Ovary (tissue), 9 donors: Measurements from ENCODE around the gene CREG1. TPM values are rescaled to one million over a fixed set of nuclear protein-coding genes. Genes with fewer than 3 reads are reported as not detected.

ENCODE experiments used
- DNase-seq, 5 donors: peaks; one replicate each; pipeline ENCODE4 v3.0.0-alpha.2; 2019 to 2020
- H3K27ac ChIP-seq, 2 donors: fragments of 200-600 bp; one replicate each; pipeline versions ENCODE4 v1.5.1 to v1.8.0; 2019 to 2022
- H3K27me3 ChIP-seq: fragments of 200-600 bp; one replicate; pipeline ENCODE4 v1.8.0; 2022
- H3K36me3 ChIP-seq: fragments of 200-600 bp; sonication (generic); one replicate; pipeline ENCODE4 v1.5.1; 2019
- H3K4me1 ChIP-seq: one replicate; pipeline ENCODE4 v1.8.1; 2013; ENCODE audit warnings: mild to moderate bottlenecking, moderate library complexity; ENCODE audit not compliant: insufficient read depth
- H3K4me3 ChIP-seq: fragments of 200-600 bp; sonication (generic); one replicate; pipeline ENCODE4 v1.5.1; 2017
- H3K9me3 ChIP-seq, 2 donors: fragments of 200-600 bp in 1 of 2; sonication (generic) in 1 of 2; one replicate each; pipeline versions ENCODE4 v1.5.1 to v1.8.1; 2013 to 2019; ENCODE audit warnings: mild to moderate bottlenecking in 1 of 2, moderate library complexity in 1 of 2
- EP300 ChIP-seq: sonication (generic); formaldehyde crosslinking; IDR thresholded peaks from one replicate; pipeline ENCODE4 v1.6.1; 2017; ENCODE audit warnings: antibody characterized with exemption
- POLR2A ChIP-seq: fragments of 450-650 bp; IDR thresholded peaks from one replicate; pipeline ENCODE4 v1.6.1; 2017; ENCODE audit warnings: antibody characterized with exemption, mild to moderate bottlenecking, moderate library complexity
- WGBS, 3 donors: extraction: QIAGEN DNeasy Blood & Tissue Kit in 1 of 3; methylation state at CpG; one replicate each; pipeline versions ENCODE4 v1.1.5 to v1.1.7; 2013 to 2017; 5-methylcytosine and 5-hydroxymethylcytosine counted together
- intact Hi-C, 4 donors: fragments of 100-400 bp; cut with DNase I; formaldehyde crosslinking; loops; one replicate each; pipeline versions ENCODE4 v1.11.0 to v1.15.1; 2022 to 2023
- polyA plus RNA-seq, 2 donors: library from polyadenylated mRNA; stranded (reverse); fragments of 200-250 nt in 1 of 2; fragments of 350-450 nt in 1 of 2; fragmentation: Illumina TruSeq in 1 of 2; extraction: RNeasy Lipid Tissue Mini Kit (QIAGEN cat#74804) in 1 of 2; gene quantifications; one replicate each; pipeline ENCODE4 v1.2.3, GENCODE V29; 2013 to 2014
- total RNA-seq, 7 donors: library from RNA; depleted of rRNA in 2 of 7; stranded (reverse); fragments of >200 nt in 2 of 7; fragmentation: NEBNext Ultra II Directional in 3 of 7; extraction: Animal tissue kit (Norgen Biotek cat#: 25700) in 3 of 7; gene quantifications; one replicate each; pipeline versions ENCODE4 v1.1.0 to v1.2.4, GENCODE V29; 2016 to 2023
- TF ChIP-seq, protein P1 (sequence below), 3 donors: fragments of 450-650 bp in 2 of 3; fragments of 200-600 bp in 1 of 3; IDR thresholded peaks; one replicate each; pipeline versions ENCODE4 v1.5.1 to v1.8.0; 2016 to 2022; ENCODE audit warnings: antibody characterized with exemption in 3 of 3, mild to moderate bottlenecking in 1 of 3
- donor health status: DM: no; HTN: no; CAD: no; lungs with moderate emphysema.
- donor health status: DM: no; HTN: no; CAD: no.
- donor health status: Bipolar disorder and iron deficiency.
- donor health status: DM: yes; HTN: yes; CAD: no.
- donor health status: DM: no; HTN: no; CAD: no.
- donor health status: DM: yes; HTN: yes; CAD: no.

Gene CREG1
- total and polyA plus RNA-seq, 9 donors = 82.2 to 203 (median 96.8) TPM

DNA sequence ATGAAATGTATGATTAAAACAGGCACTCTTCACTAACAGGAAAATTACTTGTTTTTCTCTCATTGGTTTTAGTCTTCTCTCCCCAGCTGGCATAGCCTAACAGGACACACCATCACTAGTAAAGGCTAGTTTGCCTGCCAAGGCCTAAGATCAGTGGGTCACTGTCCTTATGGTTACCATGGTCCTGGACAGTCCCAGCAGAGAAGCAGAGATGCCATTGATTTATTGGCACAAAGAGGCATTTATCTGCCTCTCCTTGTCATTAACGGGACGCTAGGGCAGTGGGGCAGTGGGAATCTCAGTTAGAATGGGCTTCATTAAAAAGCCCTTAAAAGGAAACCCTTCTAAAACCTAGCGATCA lies 49.1 kb downstream of the CREG1 start:
- Histone ChIP-seq H3K4me3 (no peak overlapping the region), H3K27me3 (no peaks in the 10 kb centered on the region), H3K36me3 (no peaks in the 10 kb centered on the region), H3K9me3 (no peaks in the 10 kb centered on the region), H3K27ac (no peak overlapping the region), H3K4me1 (no peaks in the 10 kb centered on the region)
- TF ChIP-seq, protein P1, sequence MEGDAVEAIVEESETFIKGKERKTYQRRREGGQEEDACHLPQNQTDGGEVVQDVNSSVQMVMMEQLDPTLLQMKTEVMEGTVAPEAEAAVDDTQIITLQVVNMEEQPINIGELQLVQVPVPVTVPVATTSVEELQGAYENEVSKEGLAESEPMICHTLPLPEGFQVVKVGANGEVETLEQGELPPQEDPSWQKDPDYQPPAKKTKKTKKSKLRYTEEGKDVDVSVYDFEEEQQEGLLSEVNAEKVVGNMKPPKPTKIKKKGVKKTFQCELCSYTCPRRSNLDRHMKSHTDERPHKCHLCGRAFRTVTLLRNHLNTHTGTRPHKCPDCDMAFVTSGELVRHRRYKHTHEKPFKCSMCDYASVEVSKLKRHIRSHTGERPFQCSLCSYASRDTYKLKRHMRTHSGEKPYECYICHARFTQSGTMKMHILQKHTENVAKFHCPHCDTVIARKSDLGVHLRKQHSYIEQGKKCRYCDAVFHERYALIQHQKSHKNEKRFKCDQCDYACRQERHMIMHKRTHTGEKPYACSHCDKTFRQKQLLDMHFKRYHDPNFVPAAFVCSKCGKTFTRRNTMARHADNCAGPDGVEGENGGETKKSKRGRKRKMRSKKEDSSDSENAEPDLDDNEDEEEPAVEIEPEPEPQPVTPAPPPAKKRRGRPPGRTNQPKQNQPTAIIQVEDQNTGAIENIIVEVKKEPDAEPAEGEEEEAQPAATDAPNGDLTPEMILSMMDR (IDR thresholded peaks at IDR 0.05) = no peak
- TF ChIP-seq EP300 = no peak
- TF ChIP-seq POLR2A = no peak
- intact Hi-C loops = no loop called here
- DNase-seq = no peak
- 66 to 80% (median 77%) methylated on average over 3 of the region's 3 CpGs for WGBS, 3 donors

DNA sequence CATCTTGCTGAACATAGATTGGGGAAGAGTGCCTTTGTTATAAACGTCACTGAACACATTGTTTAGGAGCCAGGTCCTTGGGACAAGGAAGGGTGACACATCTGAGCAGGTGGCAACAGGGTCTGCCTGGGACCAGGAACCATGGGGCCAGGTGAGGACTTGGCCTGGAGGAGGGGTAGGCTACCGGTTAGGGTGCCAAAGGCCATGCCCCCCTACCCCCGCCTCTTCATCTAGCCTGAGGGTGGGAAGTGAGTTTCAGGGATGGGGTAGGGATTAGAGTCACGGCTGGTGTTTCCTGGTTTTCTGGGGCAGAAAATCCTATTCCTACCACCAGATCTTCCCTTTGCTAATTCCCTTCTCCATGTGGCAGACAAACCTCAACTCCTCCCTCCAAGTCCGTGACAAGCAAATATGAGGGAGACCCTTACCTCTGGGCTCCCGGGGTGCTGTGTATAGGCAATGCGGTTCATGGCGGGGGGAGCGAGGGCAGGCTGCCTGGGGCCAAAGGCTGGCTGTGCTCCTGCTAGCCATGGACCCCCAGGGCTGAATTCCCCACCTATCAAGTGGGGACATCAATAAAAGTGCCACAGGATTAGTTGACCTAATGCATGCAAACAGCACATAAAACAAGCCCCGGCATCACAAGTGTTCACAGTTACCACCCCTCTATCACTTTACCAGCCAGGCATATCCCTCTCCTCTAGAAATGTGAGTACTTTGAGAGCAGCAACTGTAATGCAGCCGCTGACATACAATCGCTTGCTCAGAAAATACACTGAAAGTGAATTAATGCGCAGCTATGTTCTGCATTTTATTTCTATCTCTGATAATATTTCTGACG lies 49.7 kb downstream of the CREG1 start:
- no peaks in the 10 kb centered on the region for H3K36me3 ChIP-seq
- TF ChIP-seq, protein P1 (IDR thresholded peaks at IDR 0.05) = no peak
- TF ChIP-seq EP300 (no peak), POLR2A (no peak)
- no peaks in the 10 kb centered on the region for H3K9me3 ChIP-seq
- no peaks in the 10 kb centered on the region for H3K4me1 ChIP-seq
- 63 to 70% (median 70%) methylated on average over 14 of the region's 14 CpGs for WGBS, 3 donors
- no peaks in the 10 kb centered on the region for H3K27me3 ChIP-seq
- no peak overlapping the region for H3K27ac ChIP-seq
- no peak overlapping the region for H3K4me3 ChIP-seq
- intact Hi-C loops = no loop called here
- DNase-seq = no peak

DNA sequence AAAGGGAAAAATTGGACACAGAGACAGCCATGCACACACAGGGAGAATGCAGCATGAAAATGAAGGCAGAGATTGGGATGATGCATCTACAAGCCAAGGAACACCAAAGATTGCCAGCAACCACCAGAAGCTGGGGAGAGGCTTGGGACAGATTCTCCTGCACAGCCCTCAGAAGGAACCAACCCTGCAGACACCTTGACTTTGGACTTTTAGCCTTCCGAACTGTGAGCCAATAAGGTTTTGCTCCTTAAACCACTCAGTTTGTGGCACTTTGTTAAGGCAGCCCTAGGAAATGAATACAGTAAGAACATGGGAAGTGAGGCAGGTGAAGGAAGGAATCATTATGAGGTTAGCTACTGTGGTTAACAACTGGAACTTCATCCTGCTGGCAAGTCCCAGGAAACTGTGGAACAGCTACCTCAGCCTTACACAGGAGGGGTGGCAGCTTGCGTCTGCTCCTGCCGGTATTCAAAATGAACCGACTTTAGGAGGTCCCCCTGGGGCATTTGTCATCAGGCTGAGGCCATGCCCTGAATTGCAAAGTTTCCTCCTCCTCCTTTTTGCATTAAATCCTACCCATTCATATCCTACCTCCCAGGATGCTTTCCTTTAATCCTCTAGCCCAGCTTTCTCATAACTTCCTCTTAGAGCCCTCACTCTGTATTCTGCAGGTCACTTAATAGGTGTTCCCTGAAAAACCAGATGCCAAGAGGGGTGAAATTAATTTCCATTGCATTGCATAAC lies 50.7 kb downstream of the CREG1 start:
- no peak overlapping the region for H3K27ac ChIP-seq
- no peaks in the 10 kb centered on the region for H3K4me1 ChIP-seq
- H3K4me3 ChIP-seq = no peak overlapping the region
- no peaks in the 10 kb centered on the region for H3K9me3 ChIP-seq
- no peaks in the 10 kb centered on the region for H3K27me3 ChIP-seq
- TF ChIP-seq, protein P1 (IDR thresholded peaks at IDR 0.05) = no peak
- TF ChIP-seq EP300 (no peak), POLR2A (no peak)
- intact Hi-C loops = no loop called here
- WGBS, 3 donors = 32 to 50% (median 46%) methylated on average over 4 of the region's 4 CpGs
- no peak for DNase-seq
- no peaks in the 10 kb centered on the region for H3K36me3 ChIP-seq

DNA sequence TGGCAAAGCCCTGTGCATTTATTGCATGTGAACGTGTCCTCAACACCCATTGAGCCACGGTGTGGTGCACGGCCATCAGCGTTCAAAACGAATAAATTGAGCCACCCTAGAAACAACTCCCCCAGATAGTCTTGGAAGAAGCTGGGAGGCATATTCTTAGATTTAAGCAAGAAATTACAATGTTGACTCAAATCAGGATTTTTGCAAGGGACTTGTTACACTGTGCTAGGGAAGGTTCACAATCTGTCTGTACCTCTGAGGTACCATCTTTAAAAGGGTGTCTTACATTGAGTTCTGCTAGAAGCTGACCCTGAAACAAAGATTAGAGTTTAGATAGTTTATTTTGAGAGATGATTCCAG lies 51.4 kb downstream of the CREG1 start:
- intact Hi-C loops = no loop called here
- Histone ChIP-seq H3K27me3 (no peaks in the 10 kb centered on the region), H3K4me1 (no peaks in the 10 kb centered on the region), H3K36me3 (no peaks in the 10 kb centered on the region), H3K9me3 (no peaks in the 10 kb centered on the region), H3K27ac (no peak overlapping the region), H3K4me3 (no peak overlapping the region)
- no peak for DNase-seq
- 66 to 74% (median 74%) methylated on average over 5 of the region's 5 CpGs for WGBS, 3 donors
- TF ChIP-seq, protein P1 (IDR thresholded peaks at IDR 0.05) = no peak
- TF ChIP-seq POLR2A (no peak), EP300 (no peak)
